Activated CD8-positive, alpha-beta memory T cell treated with anti-CD3 and anti-CD28 coated beads, Interleukin-2, amount 50 U/mL, for 1 hour (primary cell): ENCODE data around the gene ATG16L2.
"Not testable (repeated sequence)": the region's sequence is repeated elsewhere in the genome, so short reads cannot be mapped to it uniquely, and the experiment has no call there.

Experiments
- DNase-seq: peaks from one replicate; pipeline ENCODE4 v3.0.0-alpha.2; 2020; ENCODE audit errors: extremely low read depth

ATG16L2 gene

DNA sequence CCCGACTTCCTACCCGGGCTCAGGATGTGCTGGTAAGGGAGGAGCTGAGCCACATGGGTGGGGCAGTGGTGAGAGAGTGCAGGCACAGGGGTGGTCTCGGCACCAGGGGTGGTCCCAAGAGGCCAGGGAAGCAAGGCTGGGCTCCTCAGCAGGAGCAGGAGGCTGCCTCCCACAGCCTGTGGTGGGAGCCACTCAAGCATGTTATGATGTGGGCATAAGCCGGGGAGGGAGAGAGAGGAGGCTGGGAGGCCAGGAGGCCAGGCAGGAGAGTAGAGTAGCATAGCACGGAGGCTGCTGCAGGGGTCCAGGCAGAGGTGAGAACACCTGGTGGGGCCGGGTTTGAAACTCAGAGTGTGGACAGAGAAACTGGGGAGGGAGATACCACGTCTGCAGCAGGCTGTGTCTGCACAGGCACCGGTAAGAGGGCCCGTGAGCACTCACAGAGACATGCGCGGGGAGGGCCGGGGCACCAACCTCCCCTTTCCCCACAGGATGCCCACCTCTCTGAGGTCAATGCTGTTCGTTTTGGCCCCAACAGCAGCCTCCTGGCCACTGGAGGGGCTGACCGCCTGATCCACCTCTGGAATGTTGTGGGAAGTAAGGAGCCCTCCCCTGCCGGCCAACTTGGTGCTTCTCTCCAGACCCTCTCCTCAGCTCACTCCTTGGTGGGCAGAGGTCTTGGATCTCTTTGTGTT is 10.7 kb downstream of the ATG16L2 start:
- no peak for DNase-seq

DNA sequence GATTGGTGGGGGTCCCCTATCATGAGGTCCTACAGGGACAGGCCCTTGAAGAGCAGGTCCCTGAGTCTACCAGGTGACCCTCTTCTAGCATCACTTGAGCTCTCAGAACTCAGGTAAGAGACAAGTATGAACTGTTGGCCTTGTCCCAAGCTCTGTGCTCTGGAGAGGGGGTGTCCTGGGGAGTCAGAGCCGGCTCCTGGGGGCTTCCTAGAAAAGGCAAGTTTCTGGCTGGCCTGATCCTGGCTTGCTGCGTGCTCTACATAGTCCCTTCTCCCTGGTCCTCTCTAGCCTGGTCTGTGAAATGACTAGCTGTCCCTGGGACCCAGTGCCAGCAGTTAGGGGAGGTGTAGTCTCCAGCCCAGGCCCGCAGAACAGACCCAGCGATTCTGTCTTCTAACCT is 11.4 kb downstream of the ATG16L2 start:
- no peak for DNase-seq

DNA sequence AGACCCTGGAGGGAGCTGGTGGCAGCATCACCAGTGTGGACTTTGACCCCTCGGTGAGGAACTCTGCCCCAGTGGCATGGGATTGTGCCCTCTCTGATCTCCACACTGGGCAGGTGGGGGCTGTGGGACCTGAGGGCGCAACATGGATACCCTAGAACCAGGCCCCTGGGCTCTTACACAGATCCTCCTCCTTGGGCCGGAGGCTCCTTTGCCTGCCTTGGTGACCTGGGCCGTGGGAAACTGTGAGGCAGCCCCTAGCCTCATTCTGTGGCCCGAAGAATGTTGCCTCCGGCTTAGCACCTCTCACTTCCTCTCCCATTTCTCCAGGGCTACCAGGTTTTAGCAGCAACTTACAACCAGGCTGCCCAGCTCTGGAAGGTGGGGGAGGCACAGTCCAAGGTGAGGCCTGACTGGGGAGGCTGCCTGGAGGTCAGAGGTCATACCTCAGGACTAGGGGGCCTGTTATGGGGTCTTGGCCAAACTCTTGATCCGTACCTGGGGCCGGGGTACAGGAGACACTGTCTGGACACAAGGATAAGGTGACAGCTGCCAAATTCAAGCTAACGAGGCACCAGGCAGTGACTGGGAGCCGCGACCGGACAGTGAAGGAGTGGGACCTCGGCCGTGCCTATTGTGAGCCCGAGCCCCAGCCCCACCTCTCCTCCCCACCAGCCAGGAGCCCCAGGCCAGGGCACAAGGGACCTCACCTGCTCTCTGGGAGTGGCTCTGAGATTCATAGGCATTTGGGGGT is 12.2 kb downstream of the ATG16L2 start:
- no peak for DNase-seq

DNA sequence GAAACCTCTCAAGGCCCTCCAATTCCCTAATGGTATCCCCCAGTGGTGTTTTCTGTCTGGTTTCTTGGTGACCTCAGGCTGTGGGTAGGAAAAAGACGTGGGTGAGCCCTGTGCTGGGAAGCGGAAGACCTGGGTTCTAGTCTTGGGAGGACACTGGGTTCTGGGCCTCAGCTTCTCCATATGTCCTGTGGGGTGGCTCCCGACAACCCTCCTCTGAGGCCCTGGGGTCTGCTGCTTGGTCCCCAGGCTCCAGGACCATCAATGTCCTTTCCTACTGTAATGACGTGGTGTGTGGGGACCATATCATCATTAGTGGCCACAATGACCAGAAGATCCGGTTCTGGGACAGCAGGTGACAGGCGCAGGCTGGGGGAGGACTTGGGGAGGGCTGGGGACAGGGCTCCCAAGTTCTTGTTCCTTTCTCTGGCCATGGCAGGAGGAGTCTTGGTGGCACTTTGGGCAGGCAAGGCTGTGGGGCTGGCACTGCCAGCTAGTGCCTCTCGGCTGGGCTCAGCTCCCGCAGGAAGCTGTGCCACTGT is 12.8 kb downstream of the ATG16L2 start:
- no peak for DNase-seq

DNA sequence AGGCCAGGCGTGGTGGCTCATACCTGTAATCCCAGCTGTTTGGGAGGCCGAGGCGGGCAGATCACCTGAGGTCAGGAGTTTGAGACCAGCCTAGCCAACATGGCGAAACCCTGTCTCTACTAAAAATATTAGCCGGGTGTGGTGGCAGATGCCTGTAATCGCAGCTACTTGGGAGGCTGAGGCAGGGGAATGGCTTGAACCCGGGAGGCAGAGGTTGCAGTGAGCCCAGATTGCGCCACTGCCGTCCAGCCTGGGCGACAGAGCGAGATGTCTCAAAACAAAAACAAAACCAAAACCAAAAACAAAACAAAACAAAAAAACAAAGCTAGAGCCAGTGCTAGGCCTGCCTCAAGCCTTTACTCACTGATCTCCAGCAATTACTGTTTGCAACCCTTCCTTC is 13.4 kb downstream of the ATG16L2 start:
- not testable (repeated sequence) for DNase-seq

DNA sequence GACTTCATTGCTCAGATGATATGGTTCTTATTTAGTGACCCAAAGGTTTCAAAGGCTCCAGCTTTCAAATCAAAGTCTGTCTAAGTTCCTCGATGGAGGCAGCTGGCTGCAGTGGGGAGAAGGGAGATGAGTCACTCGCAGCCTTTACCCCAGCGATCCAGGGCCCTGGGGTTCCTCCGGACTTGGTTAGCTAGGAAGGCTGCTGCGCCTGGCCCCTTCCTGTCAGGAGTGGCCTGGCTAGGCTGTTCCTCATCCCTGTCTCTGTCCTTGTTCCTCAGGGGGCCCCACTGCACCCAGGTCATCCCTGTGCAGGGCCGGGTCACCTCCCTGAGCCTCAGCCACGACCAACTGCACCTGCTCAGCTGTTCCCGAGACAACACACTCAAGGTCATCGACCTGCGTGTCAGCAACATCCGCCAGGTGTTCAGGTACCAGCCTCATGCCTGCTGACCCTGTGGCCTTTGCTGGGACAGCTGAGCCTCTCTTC is 13.9 kb downstream of the ATG16L2 start:
- no peak for DNase-seq

DNA sequence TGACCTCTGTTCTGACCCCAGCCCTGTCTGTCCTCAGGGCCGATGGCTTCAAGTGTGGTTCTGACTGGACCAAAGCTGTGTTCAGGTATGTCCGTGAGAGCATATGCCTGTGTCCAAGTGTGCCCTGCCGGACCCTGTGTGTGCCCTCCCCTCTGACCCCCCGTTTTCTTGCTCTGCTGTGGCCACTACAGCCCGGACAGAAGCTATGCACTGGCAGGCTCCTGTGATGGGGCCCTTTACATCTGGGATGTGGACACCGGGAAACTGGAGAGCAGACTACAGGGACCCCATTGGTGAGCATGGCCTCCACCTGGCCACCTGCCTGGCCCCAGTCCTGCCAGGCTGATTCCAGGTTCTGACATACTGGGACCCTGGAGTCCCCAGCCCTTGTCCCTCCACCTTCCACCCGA is 14.5 kb downstream of the ATG16L2 start:
- DNase-seq, result no peak

DNA sequence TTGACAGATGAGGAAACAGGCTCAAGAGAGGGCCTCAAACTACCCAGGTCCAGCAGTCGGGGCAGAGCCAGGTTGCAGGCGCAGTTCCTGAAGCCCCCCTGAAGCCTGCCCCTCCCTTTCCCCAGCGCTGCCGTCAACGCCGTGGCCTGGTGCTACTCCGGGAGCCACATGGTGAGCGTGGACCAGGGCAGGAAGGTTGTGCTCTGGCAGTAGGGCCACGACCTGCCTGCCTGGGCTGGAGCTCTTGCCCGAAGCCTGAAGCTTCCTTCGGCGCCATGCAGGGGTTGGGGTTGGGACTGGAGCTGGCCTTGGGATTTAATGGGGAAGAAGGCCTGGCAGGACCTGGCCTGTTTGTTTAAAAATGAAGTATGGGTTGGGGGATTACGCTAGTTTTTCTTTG is 15.0 kb downstream of the ATG16L2 start:
- DNase-seq, result no peak

DNA sequence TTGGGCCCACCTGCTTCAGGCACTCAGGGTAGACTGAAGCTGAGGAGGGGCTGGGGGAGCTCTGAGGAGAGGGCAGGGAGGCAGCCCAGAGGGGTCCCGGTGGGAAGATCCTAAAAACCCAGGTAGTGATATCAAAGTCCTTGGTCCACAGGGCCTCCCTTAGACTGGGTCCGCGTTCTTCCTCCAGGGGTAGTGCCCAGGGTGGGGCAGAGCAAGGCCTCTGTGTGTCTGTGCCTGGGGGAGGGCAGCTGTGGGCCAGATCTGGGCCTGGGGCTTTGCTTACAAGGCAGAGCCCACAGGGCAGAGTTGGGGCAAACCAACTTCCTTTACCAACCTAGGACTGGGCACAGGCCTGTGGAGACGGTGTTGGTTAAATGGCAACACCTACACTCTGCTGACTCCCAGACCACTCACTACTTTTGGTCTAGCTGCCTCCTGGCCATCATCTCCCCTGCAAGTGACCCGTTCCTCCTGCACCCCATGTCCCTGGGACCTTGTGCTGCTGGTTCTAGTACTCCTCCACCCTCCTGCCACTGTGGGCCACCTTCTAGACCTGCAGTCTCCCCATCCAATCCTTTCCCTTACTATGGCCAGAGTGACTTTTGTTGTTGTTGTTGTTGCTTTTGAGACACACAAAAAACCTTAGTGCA is 15.8 kb downstream of the ATG16L2 start:
- no peak for DNase-seq

DNA sequence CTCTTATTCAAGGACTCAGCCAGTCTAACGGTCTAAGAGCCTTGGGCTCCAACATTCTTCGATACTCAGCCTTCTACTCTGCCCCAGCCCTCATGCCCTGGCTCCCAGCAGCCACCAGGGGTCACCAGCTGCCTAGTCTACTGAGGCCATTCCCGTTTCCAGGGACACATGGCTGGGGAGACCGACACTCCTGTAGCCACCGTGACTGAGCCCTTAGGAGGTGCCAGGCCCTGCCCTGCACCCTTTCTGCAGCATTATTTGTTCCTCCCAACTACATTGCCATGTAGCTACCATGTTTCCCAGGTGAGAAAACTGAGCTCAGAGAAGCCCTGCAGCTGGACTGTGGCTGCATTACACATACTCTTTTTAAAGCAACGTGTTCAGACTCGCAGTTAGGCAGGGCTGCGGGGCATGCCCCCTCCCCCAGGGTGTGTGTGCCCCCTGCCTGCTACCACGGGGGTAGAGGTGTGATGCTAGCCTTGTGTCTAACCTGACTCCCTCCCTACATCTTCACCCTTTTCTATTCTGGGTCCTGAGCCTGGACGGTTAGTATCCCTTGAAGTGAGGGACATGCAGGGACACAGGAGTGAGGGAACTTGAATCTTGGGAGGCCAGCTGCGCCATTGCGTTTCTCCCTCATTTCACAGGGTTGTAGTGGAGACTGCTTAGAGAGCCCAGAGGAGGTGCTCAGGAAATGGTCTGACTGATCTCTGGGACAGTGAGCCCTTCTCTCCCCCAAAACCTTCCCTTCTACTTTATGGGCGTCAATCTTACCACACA is 17.5 kb downstream of the ATG16L2 start:
- no peak for DNase-seq

DNA sequence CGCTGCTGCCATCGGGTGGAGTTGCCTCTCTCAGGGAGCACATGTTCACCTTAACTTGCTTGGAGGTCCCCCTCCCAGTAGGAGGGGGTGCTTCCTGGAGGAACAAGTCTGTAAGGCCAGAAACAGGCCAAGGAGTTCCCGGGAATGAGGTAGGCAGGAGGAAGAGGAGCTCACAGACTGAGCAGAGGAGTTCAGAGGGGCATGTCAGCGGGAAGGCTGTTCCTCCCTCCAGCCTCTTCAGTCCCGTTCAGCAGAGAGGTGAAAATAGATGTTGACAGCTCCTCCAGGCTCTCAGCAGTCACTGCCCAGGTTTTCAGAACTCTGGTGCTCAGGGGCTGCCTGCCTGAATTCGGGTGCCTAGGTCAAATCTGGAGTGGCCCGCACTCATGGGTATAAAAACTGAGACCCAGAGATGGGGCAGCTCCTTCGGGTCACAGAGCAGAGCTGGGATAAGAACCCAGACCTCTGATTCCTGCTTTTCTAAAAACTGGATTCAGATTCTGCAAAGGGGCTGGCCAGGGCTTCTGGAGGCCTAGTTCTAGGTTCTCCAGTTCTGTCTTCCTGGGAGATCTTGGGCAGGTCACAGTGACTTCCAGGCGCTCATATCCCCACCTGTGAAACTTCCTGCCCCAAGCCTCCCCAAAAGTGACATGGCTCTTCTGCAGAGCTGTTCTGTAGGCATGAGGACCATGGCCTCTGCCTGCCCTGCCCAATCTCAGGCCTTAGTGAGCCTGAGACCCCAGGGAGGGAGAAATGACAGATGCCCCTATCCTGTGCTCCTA is 18.3 kb downstream of the ATG16L2 start:
- DNase-seq, result no peak

DNA sequence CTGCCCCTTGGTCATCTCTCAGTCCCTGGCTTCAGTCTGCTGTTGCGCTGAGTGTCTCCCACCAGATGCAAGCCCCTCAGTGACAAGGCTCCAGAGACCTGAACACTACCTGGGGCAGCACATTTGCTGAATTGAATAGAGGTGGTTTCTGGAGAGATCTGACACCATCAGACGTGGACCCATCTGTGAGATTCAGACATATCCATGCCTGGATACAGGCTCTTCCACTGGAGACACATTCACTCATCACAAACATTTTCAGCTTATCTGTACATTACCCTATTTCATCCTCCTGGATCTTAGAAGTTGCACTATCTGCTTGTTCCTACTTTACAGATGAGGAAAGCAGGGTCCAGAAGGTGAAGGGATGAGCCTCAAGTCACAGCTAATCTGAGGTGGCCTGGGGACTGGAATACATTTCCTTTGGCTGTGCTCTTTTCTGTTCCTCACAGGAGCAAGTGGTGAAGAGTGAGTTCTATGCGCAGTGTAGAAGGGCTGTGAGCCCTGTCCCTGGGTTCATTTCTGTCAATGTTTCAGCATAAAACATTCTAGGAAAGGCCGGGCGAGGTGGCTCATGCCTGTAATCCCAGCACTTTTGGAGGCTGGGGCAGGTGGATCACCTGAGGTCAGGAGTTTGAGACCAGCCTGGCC is 19.0 kb downstream of the ATG16L2 start:
- DNase-seq, result no peak

DNA sequence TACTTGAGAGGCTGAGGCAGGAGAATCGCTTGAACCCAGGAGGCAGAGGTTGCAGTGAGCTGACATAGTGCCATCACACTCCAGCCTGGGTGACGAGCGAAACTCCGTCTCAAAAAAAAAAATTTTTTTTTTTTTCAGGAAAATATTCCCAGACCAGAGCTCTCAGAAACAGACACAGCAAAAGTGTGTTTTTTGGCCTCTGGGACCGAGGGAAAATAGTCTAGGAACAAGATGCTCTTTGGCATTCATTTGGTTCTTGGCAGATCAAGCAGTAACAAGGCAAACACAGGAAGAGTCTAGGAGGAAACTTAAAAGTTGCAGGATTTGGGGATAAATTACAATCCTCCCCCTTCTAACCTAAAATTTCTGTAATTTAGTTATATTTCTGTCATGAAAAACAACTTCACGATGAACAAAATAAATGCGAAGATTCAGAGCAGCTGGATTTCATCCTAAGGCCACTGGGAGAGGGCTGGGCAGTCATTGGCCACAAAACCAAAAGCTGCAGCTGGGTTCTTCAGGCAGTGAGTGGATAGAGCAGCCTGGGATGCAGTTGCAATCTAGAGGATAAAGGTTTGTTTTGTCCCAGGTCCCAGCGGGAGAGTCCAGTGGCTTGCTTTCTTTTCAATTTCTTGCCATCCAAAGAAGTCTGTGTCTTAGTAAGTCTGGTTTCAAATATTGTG is 19.7 kb downstream of the ATG16L2 start:
- no peak for DNase-seq

DNA sequence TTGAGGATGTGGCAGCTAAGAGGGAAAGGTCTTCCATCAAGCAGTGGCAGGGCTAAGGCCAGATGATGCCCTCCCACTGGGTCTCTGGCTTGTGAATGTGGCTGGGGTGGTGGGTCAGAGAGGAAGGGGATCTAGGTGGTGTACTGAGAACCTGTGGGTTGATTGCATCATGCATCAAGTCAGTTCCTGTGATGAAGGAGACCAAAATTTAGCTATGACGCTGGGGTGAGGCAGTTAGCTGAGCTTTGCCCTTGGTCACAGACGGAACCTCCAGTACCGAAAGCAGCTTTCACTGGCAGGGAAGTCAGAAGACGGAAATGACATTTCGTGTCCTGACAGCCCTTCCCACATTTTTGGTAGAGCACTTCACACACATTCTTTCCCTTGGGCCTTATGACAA is 20.7 kb downstream of the ATG16L2 start:
- no peak for DNase-seq

DNA sequence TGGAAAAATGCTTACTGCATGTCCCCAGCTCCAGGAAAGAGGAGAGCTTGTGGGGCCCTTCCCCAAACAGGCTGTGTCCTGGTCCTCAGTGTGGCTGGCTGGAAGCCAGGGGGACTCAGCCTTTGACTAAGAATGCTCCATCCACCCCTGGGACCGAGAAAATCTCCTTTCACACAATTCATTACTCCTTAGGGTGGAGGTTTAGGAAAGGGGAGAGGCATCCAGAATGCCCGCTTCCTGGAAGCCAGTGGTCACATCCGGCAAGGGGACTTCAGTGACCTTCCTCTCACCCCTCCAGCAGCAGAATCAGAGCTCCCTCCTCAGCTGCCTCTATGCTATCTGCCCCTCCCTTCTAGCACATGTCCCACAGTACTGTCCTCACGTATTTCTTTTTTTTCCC is 21.9 kb downstream of the ATG16L2 start:
- DNase-seq, result no peak

DNA sequence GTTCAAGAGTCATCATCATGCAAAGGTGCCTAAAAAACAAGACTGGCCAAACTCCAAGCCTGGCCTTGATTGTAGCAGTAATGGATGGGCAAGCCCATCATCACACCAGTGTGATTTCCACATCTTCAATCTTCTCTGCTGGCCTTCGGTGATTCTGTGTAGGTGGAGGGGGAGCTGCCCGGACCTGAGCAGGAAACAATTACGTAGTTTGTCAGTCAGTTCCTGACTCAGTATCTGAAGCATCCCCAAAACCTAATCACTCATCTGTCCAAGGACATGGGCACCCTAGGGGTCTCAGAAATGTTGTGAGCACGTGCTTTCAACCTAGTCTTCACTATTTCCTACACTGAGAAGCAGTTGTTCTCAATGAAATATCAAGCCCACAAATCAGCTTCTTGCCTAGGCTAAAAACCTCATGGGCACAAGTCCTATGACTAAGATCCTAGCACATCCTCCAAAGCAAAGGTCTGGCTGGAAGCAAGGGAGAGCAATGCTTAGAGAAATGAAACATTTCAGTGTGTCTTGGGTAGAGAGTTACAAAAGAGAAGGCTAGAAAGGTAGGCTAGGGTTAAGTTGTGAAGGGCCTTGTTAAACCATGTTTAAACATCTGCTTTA is 24.6 kb downstream of the ATG16L2 start:
- no peak for DNase-seq

DNA sequence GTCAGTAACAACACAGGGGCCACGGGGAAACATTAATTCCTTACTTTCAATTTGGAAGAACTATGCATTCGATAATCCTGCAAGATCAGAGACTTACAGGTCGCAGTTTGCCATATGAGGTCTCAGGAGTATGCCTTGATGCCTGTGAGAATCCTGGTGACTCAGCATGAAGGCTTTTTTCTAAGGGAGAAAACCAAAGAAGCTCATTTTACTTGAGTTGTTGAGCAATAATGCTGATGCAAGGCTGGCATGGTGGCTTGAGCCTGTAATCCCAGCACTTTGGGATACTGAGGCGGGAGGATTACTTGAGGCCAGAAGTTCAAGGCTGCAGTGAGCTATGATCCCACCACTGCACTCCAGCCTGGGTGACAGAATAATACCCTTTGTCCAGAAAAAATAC is 26.6 kb downstream of the ATG16L2 start:
- DNase-seq, result no peak

DNA sequence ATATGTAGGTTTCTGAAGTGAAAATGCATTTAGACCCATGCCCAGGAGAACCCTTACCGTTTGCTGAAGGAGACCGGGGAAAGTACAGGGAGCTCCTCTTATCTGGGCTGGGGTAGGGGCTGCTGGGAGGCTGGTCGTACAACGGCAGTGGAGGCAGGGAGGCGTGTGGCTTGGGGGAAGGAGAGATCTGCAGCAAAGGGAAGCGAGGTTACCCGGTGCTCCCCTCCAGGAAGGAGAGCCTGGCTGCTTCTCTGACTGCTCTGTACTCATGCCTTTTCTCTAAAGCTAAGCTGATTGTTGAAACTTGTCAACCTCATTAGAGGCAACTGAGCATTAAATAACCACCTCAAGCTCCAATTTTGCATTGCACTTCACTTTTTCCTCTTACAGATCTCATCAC is 27.2 kb downstream of the ATG16L2 start:
- DNase-seq, result no peak

DNA sequence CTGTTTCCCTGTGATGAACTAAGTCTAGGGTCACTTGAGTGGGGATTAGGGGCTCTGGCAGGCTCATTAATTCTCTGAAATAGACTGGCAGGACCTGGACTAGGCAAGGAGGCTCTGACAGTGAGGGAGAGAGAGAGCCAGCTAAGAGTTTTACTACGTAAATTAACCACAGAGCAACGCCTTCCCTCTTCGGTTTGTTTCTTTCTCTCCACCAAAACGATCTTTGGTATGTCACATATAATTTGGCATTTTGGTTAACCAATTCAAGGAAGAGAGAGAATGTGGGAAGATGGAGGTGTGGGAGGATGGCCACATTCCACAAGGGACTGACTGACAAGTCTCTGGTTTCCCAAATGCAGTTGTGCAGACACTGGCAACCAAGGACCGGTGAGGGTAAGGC is 27.9 kb downstream of the ATG16L2 start:
- DNase-seq, result no peak
